ENCODE measurements around the gene SYNE3.
A peak's percentile ranks its signal among the peaks of the same experiment; 100 is the strongest.
"Not testable (repeated sequence)": the region's sequence is repeated elsewhere in the genome, so short reads cannot be mapped to it uniquely, and the experiment has no call there.

The SYNE3 gene

GRCh38 chr14:95523051-95523814 is 6.8 kb upstream of the SYNE3 start:
- DNase-seq: peak; percentile 65

- no peak for DNase-seq
Observed at GRCh38 chr14:95522556-95522955, 6.1 kb upstream of the SYNE3 start.

GRCh38 chr14:95522116-95522515 is 5.7 kb upstream of the SYNE3 start:
- DNase-seq: no peak

GRCh38 chr14:95521001-95521400 is 4.6 kb upstream of the SYNE3 start:
- no peak for DNase-seq

GRCh38 chr14:95520346-95520745 is 3.9 kb upstream of the SYNE3 start:
- DNase-seq: no peak

- DNase-seq: peak; percentile 74
Observed at GRCh38 chr14:95519699-95520098, 3.2 kb upstream of the SYNE3 start.

- DNase-seq: no peak
Observed at GRCh38 chr14:95518045-95518751, 1.7 kb upstream of the SYNE3 start.

- peak; percentile 88 for DNase-seq
Observed at GRCh38 chr14:95515596-95516552, 576 bp downstream of the SYNE3 start.

GRCh38 chr14:95515080-95515489 is 1.4 kb downstream of the SYNE3 start:
- DNase-seq: no peak

- DNase-seq: no peak
Observed at GRCh38 chr14:95514131-95515079, 2.0 kb downstream of the SYNE3 start.

GRCh38 chr14:95513291-95513690 is 3.2 kb downstream of the SYNE3 start:
- DNase-seq: no peak

- DNase-seq: no peak
Observed at GRCh38 chr14:95511687-95512086, 4.8 kb downstream of the SYNE3 start.

GRCh38 chr14:95510804-95511203 is 5.6 kb downstream of the SYNE3 start:
- no peak for DNase-seq

GRCh38 chr14:95510344-95510743 is 6.1 kb downstream of the SYNE3 start:
- DNase-seq: not testable (repeated sequence)

GRCh38 chr14:95509495-95509894 is 7.0 kb downstream of the SYNE3 start:
- no peak for DNase-seq

GRCh38 chr14:95508377-95508776 is 8.1 kb downstream of the SYNE3 start:
- DNase-seq: no peak

GRCh38 chr14:95507701-95508103 is 8.7 kb downstream of the SYNE3 start:
- DNase-seq: no peak

GRCh38 chr14:95507174-95507573 is 9.3 kb downstream of the SYNE3 start:
- DNase-seq: no peak

- no peak for DNase-seq
Observed at GRCh38 chr14:95505030-95505589, 11.3 kb downstream of the SYNE3 start.

GRCh38 chr14:95504135-95505029 is 12.1 kb downstream of the SYNE3 start:
- no peak for DNase-seq
